PC-9 (cell line): ENCODE data around the gene VAPB. TPM values are rescaled to one million over a fixed set of nuclear protein-coding genes. Genes with fewer than 3 reads are reported as not detected.

Source experiments
- BruUV-seq: library from RNA; stranded (reverse); fragments of 400-500 nt; replicated peaks from 2 replicates; lab custom pipeline; 2021; lab: Mats Ljungman, UMichigan
- CTCF ChIA-PET: fragments of 300-600 bp; sonication (Branson Sonifier 250); formaldehyde crosslinking; loops from one replicate; lab custom pipeline; 2022; ENCODE audit warnings: antibody characterized with exemption; lab: Charles Lee
- POLR2A ChIA-PET: fragments of 300-600 bp; sonication (Branson Sonifier 250); formaldehyde crosslinking; loops from one replicate; lab custom pipeline; 2022; ENCODE audit warnings: antibody characterized with exemption; ENCODE audit not compliant: unreplicated experiment; lab: Charles Lee
- DNase-seq, 2 experiments: peaks; one replicate each; pipeline versions ENCODE4 v3.0.0 to v3.0.0-alpha.2; 2015 to 2022; ENCODE audit warnings: mixed read lengths in 1 of 2
- H2AFZ ChIP-seq: fragments of 200-600 bp; sonication (generic); 2 replicates; pipeline ENCODE4 v1.8.1; 2017; ENCODE audit warnings: antibody characterized with exemption
- H3F3A ChIP-seq: fragments of 200-600 bp; sonication (generic); 2 replicates; pipeline ENCODE4 v1.8.1; 2017; ENCODE audit warnings: antibody characterized with exemption, mild to moderate bottlenecking, low read depth; ENCODE audit not compliant: insufficient read depth
- H3K27ac ChIP-seq: fragments of 200-600 bp; sonication (generic); 2 replicates; pipeline ENCODE4 v1.6.1; 2016; ENCODE audit warnings: mixed run types
- H3K27me3 ChIP-seq: fragments of 200-600 bp; sonication (generic); 2 replicates; pipeline ENCODE4 v1.6.1; 2016; ENCODE audit warnings: low read depth, mixed run types; ENCODE audit not compliant: insufficient read depth
- H3K36me3 ChIP-seq: fragments of 200-600 bp; sonication (generic); 2 replicates; pipeline ENCODE4 v1.6.1; 2016; ENCODE audit warnings: low read depth, mixed run types
- H3K4me1 ChIP-seq: fragments of 200-600 bp; sonication (generic); replicated peaks from 2 replicates; pipeline ENCODE4 v1.6.1; 2016; ENCODE audit warnings: mixed run types; ENCODE audit not compliant: insufficient read depth
- H3K4me2 ChIP-seq: fragments of 200-600 bp; sonication (generic); 2 replicates; pipeline ENCODE4 v1.6.1; 2017; ENCODE audit warnings: mixed run types
- H3K4me3 ChIP-seq: fragments of 200-600 bp; sonication (generic); 2 replicates; pipeline ENCODE4 v1.6.1; 2016; ENCODE audit warnings: mixed run types
- H3K79me2 ChIP-seq: fragments of 200-600 bp; sonication (generic); 2 replicates; pipeline ENCODE4 v1.6.1; 2017; ENCODE audit warnings: low read depth, mixed run types
- H3K9me2 ChIP-seq: fragments of 200-600 bp; sonication (generic); 2 replicates; pipeline ENCODE4 v1.8.1; 2017; ENCODE audit warnings: mild to moderate bottlenecking; ENCODE audit not compliant: insufficient read depth
- H3K9me3 ChIP-seq: fragments of 200-600 bp; sonication (generic); 2 replicates; pipeline ENCODE4 v1.8.1; 2016; ENCODE audit warnings: low read depth; ENCODE audit not compliant: insufficient read depth
- H4K20me1 ChIP-seq: fragments of 200-600 bp; sonication (generic); 2 replicates; pipeline ENCODE4 v1.8.1; 2017; ENCODE audit not compliant: insufficient read depth
- EZH2 ChIP-seq: fragments of 200-600 bp; sonication (generic); IDR thresholded peaks from 2 replicates; pipeline ENCODE4 v1.8.0; 2017; ENCODE audit warnings: antibody characterized with exemption, low read depth
- intact Hi-C: fragments of 100-400 bp; cut with micrococcal nuclease; formaldehyde crosslinking; loops from one replicate; pipeline ENCODE4 v1.10.0; 2022; ENCODE audit not compliant: unreplicated experiment
- total RNA-seq: library from RNA; stranded (reverse); gene quantifications from 2 replicates; pipeline ENCODE4 v1.2.3, GENCODE V29; 2021
- TF ChIP-seq, protein P1 (sequence below): fragments of 200-600 bp; sonication (generic); conservative IDR thresholded peaks from 2 replicates; pipeline ENCODE4 v1.6.1; 2017; ENCODE audit warnings: mixed run types, antibody characterized with exemption, mild to moderate bottlenecking, moderate library complexity

VAPB gene
- total RNA-seq, 1 experiment from 2014 or later, result 80.6 TPM

GRCh38 chr20:58495623-58496428, 106.8 kb downstream of the VAPB start:
- H3K27me3 ChIP-seq, result no peaks in the 10 kb centered on the region
- no peaks in the 10 kb centered on the region for H3K36me3 ChIP-seq
- CTCF ChIA-PET, result no interaction called here
- no peaks in the 10 kb centered on the region for H3K4me1 ChIP-seq
- no peak overlapping the region for H3K4me3 ChIP-seq
- no peaks in the 10 kb centered on the region for H4K20me1 ChIP-seq
- POLR2A ChIA-PET, result no interaction called here
- H3K9me2 ChIP-seq, result no peaks in the 10 kb centered on the region
- intact Hi-C loops, result no loop called here
- peaks cover 3% of the 10 kb centered on the region; the same call in 1 of the 2 replicates for H3K9me3 ChIP-seq
- H3K4me2 ChIP-seq, result no peak overlapping the region
- TF ChIP-seq, protein P1, sequence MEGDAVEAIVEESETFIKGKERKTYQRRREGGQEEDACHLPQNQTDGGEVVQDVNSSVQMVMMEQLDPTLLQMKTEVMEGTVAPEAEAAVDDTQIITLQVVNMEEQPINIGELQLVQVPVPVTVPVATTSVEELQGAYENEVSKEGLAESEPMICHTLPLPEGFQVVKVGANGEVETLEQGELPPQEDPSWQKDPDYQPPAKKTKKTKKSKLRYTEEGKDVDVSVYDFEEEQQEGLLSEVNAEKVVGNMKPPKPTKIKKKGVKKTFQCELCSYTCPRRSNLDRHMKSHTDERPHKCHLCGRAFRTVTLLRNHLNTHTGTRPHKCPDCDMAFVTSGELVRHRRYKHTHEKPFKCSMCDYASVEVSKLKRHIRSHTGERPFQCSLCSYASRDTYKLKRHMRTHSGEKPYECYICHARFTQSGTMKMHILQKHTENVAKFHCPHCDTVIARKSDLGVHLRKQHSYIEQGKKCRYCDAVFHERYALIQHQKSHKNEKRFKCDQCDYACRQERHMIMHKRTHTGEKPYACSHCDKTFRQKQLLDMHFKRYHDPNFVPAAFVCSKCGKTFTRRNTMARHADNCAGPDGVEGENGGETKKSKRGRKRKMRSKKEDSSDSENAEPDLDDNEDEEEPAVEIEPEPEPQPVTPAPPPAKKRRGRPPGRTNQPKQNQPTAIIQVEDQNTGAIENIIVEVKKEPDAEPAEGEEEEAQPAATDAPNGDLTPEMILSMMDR, result no peak
- no peak for TF ChIP-seq EZH2
- no TSS peak for BruUV-seq
- H3F3A ChIP-seq, result no peaks in the 10 kb centered on the region
- H3K79me2 ChIP-seq, result no peaks in the 10 kb centered on the region
- H3K27ac ChIP-seq, result no peak overlapping the region
- no peak overlapping the region for H2AFZ ChIP-seq
- DNase-seq, result no peak

DNA sequence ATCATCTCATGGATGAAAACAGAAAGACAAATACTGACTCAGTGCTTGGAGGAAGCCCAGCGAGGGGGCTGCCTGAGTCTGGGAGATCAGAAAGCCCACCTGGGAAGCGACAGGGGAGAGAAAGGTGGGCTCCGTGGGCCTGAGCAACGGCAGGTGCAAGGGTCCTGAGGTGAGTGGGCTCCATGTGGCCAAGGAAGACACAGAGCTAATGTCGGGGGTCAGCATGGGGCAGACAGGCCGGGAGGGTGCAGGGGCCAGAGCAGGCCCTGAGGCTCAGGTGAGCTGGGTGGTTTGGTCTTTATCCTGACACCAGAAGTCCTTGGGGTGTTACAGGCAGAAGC, 107.4 kb downstream of the VAPB start:
- H4K20me1 ChIP-seq, result no peaks in the 10 kb centered on the region
- no peaks in the 10 kb centered on the region for H3K9me2 ChIP-seq
- intact Hi-C loops, result no loop called here
- H3K36me3 ChIP-seq, result no peaks in the 10 kb centered on the region
- H3F3A ChIP-seq, result no peaks in the 10 kb centered on the region
- no peak for DNase-seq
- no peaks in the 10 kb centered on the region for H3K79me2 ChIP-seq
- ChIA-PET CTCF (no interaction called here), POLR2A (no interaction called here)
- peaks cover 3% of the 10 kb centered on the region; the same call in 1 of the 2 replicates for H3K9me3 ChIP-seq
- H2AFZ ChIP-seq, result no peak overlapping the region
- no peak overlapping the region for H3K4me3 ChIP-seq
- no peak for TF ChIP-seq EZH2
- TF ChIP-seq, protein P1, result no peak
- no TSS peak for BruUV-seq
- H3K27ac ChIP-seq, result no peak overlapping the region
- H3K27me3 ChIP-seq, result no peaks in the 10 kb centered on the region
- no peaks in the 10 kb centered on the region for H3K4me1 ChIP-seq
- no peak overlapping the region for H3K4me2 ChIP-seq

GRCh38 chr20:58497076-58497641, 108.1 kb downstream of the VAPB start:
- ChIA-PET CTCF (no interaction called here), POLR2A (no interaction called here)
- TF ChIP-seq, protein P1, result no peak
- no peak for TF ChIP-seq EZH2
- no peak overlapping the region for H3K27ac ChIP-seq
- H2AFZ ChIP-seq, result no peak overlapping the region
- no peak for DNase-seq
- intact Hi-C loops, result no loop called here
- no peaks in the 10 kb centered on the region for H3F3A ChIP-seq
- H3K79me2 ChIP-seq, result no peaks in the 10 kb centered on the region
- no TSS peak for BruUV-seq
- no peak overlapping the region for H3K4me3 ChIP-seq
- no peak overlapping the region for H3K4me2 ChIP-seq
- H3K9me2 ChIP-seq, result no peaks in the 10 kb centered on the region
- H3K27me3 ChIP-seq, result no peaks in the 10 kb centered on the region
- H4K20me1 ChIP-seq, result no peaks in the 10 kb centered on the region
- no peaks in the 10 kb centered on the region for H3K9me3 ChIP-seq
- H3K4me1 ChIP-seq, result no peaks in the 10 kb centered on the region
- no peaks in the 10 kb centered on the region for H3K36me3 ChIP-seq
